ENCODE measurements around the gene NAA11.

NAA11 gene

GRCh38 chr4:79325864-79326328 lies at the start of gene NAA11:
Gene NAA11, minus strand, starts transcription at chr4:79326061. Its CDS starts 184 bp downstream, at chr4:79325877.
- DNase-seq (ENCODE audit: low spot score) = no peak

GRCh38 chr4:79370026-79370425 lies 44.2 kb upstream of the NAA11 start:
- no peak for DNase-seq (ENCODE audit: low spot score)

- DNase-seq (ENCODE audit: low spot score) = no peak
Observed at GRCh38 chr4:79367096-79367495, 41.2 kb upstream of the NAA11 start.

- DNase-seq (ENCODE audit: low spot score) = no peak
Observed at GRCh38 chr4:79366422-79366821, 40.6 kb upstream of the NAA11 start.

GRCh38 chr4:79364061-79364460 lies 38.2 kb upstream of the NAA11 start:
- no peak for DNase-seq (ENCODE audit: low spot score)

GRCh38 chr4:79362626-79363025 lies 36.8 kb upstream of the NAA11 start:
- DNase-seq (ENCODE audit: low spot score) = no peak

- DNase-seq (ENCODE audit: low spot score) = no peak
Observed at GRCh38 chr4:79360006-79360405, 34.1 kb upstream of the NAA11 start.

GRCh38 chr4:79358438-79358837 lies 32.6 kb upstream of the NAA11 start:
- DNase-seq (ENCODE audit: low spot score) = no peak

- no peak for DNase-seq (ENCODE audit: low spot score)
Observed at GRCh38 chr4:79357365-79357764, 31.5 kb upstream of the NAA11 start.

GRCh38 chr4:79353075-79353474 lies 27.2 kb upstream of the NAA11 start:
- no peak for DNase-seq (ENCODE audit: low spot score)

GRCh38 chr4:79348405-79348804 lies 22.5 kb upstream of the NAA11 start:
- no peak for DNase-seq (ENCODE audit: low spot score)

GRCh38 chr4:79341893-79342653 lies 16.2 kb upstream of the NAA11 start:
- DNase-seq (ENCODE audit: low spot score) = no peak

GRCh38 chr4:79340568-79340967 lies 14.7 kb upstream of the NAA11 start:
- no peak for DNase-seq (ENCODE audit: low spot score)

GRCh38 chr4:79338148-79338547 lies 12.3 kb upstream of the NAA11 start:
- DNase-seq (ENCODE audit: low spot score) = no peak

- no peak for DNase-seq (ENCODE audit: low spot score)
Observed at GRCh38 chr4:79334783-79335182, 8.9 kb upstream of the NAA11 start.

GRCh38 chr4:79334341-79334740 lies 8.5 kb upstream of the NAA11 start:
- DNase-seq (ENCODE audit: low spot score) = no peak

GRCh38 chr4:79331126-79331876 lies 5.4 kb upstream of the NAA11 start:
- no peak for DNase-seq (ENCODE audit: low spot score)

- no peak for DNase-seq (ENCODE audit: low spot score)
Observed at GRCh38 chr4:79330720-79331119, 4.9 kb upstream of the NAA11 start.

GRCh38 chr4:79325436-79325835 lies 425 bp downstream of the NAA11 start:
- no peak for DNase-seq (ENCODE audit: low spot score)

GRCh38 chr4:79319975-79320374 lies 5.9 kb downstream of the NAA11 start:
- no peak for DNase-seq (ENCODE audit: low spot score)

GRCh38 chr4:79317711-79318110 lies 8.2 kb downstream of the NAA11 start:
- DNase-seq (ENCODE audit: low spot score) = no peak

- DNase-seq (ENCODE audit: low spot score) = no peak
Observed at GRCh38 chr4:79315891-79316290, 10.0 kb downstream of the NAA11 start.

GRCh38 chr4:79311279-79311678 lies 14.6 kb downstream of the NAA11 start:
- DNase-seq (ENCODE audit: low spot score) = no peak
